H1 (cell line): ENCODE data around the gene SMG7.

ENCODE experiments used
- CHD1 ChIP-seq: IDR thresholded peaks from 2 replicates; pipeline ENCODE4 v1.6.1; 2012; ENCODE audit warnings: low read depth, low read length, improper control_type of control experiment
- CTCF ChIP-seq, 3 experiments: IDR thresholded peaks; 1 replicate in 2 of 3; 2 replicates in 1 of 3; pipeline versions ENCODE4 v1.5.1 to v1.6.1; 2011; ENCODE audit warnings: low read length in 3 of 3, mild to moderate bottlenecking in 3 of 3, inconsistent platforms in 2 of 3, low read depth in 1 of 3, moderate library complexity in 1 of 3; ENCODE audit not compliant: insufficient read depth in 1 of 3; ENCODE audit errors: control extremely low read depth in 1 of 3
- EZH2 ChIP-seq: fragments of 200-600 bp; sonication (generic); IDR thresholded peaks from 2 replicates; pipeline ENCODE4 v1.7.1; 2012; ENCODE audit warnings: low read depth, mild to moderate bottlenecking, moderate library complexity, low read length, inconsistent platforms; ENCODE audit not compliant: severe bottlenecking
- FOSL1 ChIP-seq: IDR thresholded peaks from 2 replicates; pipeline ENCODE4 v1.6.1; 2011; ENCODE audit warnings: mild to moderate bottlenecking, low read depth, low read length, moderate library complexity; ENCODE audit not compliant: insufficient read depth

GRCh38 chr1:183444243-183444642 is 28.1 kb upstream of the SMG7 start:
- TF ChIP-seq CTCF (IDR thresholded peaks at IDR 0.05; ENCODE audit: control extremely low read depth in 1 of 3, insufficient read depth in 1 of 3, low read depth in 1 of 3, low read length in 3 of 3) (no peak), EZH2 (no peak), FOSL1 (no peak), CHD1 (no peak)
